Femur (tissue), 1 donor: ENCODE measurements around the gene NECAB3.
A peak's percentile ranks its signal among the peaks of the same experiment; 100 is the strongest.

Source experiments
- DNase-seq: peaks from one replicate; pipeline ENCODE4 v3.0.0-alpha.2; 2017

NECAB3 gene

DNA sequence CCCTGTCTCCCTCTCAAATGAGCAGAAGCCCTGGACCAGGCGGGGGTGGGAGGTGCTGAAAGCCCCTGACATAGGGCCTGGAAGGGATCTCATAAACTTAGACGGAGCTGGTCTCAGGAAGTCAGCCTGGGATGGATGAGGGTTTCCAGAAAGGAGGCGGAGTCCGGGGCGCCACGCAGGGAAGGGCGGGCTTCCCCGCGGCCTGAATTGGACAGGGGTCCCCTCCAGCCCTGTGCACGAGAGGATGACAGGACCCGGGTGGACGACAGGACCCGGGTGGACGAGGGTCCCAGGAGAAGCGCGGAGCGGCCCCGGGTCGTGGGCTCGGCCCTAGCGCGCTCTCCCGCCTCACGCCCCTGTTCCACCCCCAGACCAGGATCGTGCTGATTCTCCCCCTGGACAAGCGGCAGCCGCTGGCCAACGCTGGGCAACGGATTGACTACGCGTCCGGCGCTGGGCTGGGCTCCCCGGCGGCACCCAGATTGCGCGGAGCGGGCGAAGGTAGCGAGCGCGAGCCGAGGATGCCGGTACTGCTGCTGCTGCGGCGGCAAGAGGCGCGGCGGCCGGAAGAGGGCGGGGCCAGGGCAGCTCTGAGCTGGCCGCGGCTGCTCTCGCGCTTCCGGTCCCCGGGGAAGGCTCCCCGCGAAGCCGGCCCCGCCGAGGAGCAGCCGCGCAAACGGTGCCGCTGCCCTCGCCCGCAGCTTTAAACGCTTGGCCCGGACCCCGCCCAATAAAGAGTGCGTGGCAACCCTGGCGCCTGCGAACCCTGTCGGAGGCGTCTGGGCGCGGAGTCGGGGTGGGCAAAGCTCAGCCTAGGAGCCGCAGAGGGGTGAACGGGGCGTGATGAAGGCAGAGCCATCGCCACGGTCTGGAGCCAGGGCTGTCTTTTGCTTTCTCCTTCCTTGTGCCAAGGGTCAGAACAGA lies 10.8 kb downstream of the NECAB3 start:
- peak; percentile 87 for DNase-seq

- no peak for DNase-seq
Measured at GRCh38 chr20:33662172-33662571, 12.1 kb downstream of the NECAB3 start, which contains the start of gene C20orf144. Gene C20orf144 (plus strand): TSS chr20:33662327. CDS start chr20:33662346, 19 bp downstream.

GRCh38 chr20:33660685-33661058 lies 13.6 kb downstream of the NECAB3 start:
- no peak for DNase-seq

DNA sequence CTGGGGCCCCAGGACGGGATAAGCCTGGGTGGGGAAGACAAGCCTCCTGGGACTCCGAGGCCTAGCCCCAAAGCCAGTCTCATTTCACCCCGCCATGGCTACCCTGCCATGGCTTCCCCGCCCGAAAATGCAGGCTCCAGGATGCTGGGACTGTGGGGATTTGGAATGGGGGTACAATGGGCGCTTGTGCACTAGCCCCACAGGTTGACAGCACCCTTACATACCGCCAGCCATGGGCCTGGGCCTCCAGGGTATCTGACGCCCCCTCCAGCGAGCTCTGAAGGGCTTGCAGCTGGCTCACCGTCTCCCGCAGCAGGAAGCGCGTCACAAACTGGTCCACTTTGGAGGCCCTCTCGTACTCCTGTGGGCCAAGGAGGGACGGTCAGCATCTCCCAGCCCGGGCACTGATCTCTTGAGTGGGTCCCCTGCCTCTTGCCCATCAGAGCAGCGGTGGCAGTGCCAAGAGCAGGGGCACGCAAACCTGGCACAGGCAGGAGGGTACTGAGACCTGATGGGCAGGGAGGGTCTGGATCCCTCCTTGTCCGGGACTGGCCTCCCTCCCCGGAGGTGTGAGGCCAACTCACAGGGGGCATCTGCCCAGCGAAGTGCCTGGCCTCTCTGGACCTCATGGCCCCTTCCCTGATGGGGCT lies 14.1 kb downstream of the NECAB3 start:
- no peak for DNase-seq

GRCh38 chr20:33659341-33660034 lies 14.7 kb downstream of the NECAB3 start:
- no peak for DNase-seq

DNA sequence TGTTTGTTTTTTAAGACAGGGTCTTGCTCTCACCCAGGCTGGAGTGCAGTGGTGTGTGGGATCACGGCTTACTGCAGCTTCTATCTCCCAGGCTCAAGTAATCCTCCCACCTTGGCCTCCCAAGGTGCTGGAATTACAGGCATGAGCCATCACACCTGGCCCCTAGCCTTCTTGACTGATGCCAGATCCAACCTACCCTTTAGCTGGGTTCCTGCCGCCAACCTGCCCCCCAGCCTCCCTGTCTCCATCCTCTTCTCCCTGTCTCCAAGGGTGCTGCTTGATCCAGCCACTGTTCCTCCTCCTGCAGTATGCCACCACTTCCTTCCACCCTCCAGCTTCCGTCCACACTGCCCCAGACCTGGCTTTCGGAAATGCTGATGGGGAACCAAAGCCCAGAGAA lies 15.3 kb downstream of the NECAB3 start:
- DNase-seq, result no peak

- DNase-seq, result peak; percentile 18
Measured at GRCh38 chr20:33658510-33658909, 15.7 kb downstream of the NECAB3 start.

DNA sequence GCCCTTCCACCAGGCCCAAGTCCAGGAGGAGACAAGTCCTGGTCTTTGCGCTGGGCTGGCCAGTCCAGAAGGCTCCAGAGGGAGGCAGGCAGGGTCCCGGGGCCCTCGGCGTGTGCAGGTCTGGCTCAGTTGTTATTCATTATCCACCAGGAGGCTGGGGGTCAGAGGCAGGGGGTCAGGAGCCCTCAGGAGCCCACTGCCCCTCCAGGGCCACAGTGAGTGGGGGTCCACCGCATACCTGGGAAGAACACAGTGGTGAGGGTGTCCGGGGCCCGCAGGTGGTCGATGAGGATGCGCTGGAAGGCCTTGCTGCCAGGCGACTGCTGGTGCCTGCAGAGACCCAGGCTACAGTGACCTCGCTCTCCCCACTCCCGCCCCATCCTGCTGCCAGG lies 16.5 kb downstream of the NECAB3 start:
- DNase-seq, result no peak

DNA sequence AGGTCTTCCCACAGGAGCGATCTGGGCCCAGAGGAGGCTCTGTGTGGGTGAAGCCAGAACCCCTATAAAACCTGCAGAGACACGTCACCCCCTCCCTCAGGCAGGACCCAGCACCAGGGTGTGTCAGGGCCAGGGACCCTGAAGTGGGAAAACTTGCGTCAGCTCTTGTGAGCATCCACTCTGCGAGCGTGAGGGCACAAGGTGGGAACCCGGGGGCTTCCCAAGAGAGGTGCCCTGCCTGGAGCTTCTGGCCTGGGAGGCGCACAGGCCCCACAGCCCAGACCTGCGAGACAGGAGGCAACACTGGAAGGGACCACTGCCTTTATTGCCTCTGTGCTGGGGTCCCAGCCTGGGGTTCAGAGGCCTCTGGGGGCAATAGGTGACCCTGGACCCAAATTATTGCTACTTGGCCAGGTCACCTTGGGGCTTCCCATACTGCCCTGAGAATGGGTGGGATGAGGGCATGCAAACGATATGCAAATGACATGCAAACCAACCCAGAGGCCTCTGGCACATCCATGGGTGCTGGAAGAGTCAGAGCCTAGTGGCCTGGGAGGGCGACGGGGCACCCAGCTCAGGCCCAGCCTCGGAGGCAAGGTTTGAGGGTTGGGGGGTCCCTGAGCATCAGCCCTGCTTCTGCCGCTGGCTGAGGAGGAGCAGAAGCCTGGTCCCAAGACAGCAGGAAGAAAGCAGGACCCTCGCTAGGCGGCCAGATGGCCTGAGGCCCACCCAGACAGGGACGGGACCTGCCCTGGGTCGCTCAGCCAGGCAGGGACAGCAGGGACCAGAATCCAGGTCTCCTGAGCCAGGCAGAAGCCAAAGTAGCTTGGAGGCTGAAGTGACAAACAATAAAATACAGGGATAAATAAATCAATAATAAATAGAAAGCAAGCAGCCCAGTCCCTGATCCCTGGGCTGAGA lies 17.2 kb downstream of the NECAB3 start:
- no peak for DNase-seq

DNA sequence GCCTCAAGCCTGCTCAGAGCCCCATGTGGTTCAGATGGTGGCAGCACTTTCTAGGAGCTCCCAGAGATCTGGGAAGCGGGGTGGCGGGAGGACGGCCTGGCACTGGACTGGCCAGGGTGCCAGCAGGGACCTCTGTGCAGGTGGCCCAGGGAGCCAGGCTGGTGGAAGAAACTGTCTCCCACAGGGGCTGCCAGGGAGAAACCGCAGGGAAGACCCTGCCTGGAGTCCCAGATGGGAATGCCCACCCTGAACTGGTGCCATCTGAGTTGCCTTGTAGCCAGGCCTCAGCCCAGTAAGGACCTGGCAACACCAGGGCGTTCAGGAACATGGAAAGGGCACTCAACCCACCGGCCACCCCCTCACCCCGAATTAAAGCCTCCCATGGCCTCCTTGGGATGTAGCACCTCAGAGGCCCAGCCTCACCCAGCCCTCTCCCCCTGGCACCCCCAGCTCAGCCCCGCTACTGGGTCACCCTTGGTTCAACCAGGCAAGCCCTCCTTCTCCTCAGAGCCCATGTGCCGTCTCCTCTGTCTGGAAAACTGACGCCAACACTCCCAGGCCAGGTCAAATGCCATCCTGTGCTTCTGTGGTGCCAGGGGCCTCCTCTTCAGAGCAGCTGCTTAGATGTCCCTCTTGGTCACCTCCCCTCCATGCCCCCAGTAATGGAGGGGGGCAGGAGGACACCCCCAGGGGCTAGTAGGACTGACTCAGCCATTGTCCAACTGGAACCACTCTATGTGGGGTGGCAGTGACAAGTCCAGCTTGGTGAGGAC lies 18.0 kb downstream of the NECAB3 start:
- DNase-seq, result peak; percentile 12

DNA sequence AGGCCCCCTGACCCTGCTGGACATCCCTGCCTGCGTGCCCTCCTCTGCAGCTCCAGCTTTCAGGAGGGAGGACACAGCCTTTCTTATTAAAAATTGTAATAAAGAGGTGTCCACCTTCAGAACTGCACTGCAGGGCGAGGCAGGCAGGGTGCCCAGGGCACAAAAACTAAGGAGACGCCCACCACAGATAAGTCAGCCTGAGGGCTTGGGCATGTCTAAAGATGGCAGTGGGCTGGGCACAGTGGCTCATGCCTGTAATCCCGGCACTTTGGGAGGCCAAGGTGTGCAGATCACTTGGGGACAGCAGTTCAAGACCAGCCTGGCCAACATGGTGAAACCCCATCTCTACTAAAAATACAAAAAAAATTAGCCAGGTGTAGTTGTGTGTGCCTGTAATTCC lies 19.1 kb downstream of the NECAB3 start:
- no peak for DNase-seq

- DNase-seq, result no peak
Measured at GRCh38 chr20:33654680-33655161, 19.5 kb downstream of the NECAB3 start.

DNA sequence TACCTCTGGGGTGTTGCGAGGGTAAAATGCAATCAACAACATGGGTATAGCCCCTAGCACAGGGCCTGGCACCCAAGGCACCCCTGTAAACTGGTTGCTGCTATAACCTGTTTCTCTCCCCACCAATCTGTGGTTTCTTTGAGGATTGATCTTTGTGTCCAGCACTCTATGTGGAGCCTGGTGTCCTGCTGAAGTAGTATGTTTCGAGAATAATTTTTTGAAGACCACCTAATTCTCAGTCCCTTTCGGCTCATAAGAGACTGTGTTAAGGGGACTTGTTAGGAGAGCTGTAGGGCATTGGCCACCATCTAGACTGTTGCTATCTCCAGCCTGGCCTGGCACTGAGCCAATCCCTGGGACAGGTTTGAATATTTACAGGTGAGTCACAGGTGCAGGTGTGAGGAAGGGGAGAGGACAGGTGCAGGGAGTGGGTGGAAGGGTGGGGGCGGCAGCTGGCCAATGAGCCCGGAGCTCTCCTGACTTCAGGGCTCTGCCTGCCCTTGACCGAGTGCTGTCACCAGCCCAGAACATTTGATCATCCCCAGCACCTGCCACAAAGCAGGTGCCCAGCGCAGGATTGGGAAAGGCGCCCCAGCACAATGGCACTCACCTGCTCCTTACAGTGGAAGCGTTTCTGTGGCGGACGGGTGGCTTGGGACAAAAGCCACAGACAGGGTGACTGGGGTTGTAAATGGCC lies 20.2 kb downstream of the NECAB3 start:
- DNase-seq, result no peak

- peak; percentile 79 for DNase-seq
Measured at GRCh38 chr20:33653218-33653899, 20.9 kb downstream of the NECAB3 start.

DNA sequence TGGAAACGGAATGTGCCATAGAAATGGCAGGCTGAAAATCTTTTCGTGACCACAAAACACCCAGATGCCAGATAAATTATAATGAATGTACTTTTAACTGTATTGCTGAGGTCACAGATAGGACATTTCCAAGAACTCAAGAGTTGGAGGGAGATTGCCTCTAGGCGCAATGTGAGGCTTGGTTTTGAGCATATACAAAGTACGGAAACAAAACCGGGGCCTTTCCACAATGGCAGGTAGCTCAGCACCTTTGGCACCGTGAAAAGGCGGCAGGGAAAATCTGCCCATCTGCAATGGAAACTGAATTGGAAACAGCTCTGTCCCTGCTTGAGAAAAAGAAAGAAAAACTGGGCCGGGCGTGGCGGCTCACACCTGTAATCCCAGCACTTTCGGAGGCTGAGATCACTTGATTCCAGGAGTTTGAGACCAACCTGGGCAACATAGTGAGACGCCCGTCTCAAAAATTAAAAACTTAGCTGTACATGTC lies 22.6 kb downstream of the NECAB3 start:
- DNase-seq, result no peak

GRCh38 chr20:33650753-33651561 lies 23.3 kb downstream of the NECAB3 start:
- no peak for DNase-seq

DNA sequence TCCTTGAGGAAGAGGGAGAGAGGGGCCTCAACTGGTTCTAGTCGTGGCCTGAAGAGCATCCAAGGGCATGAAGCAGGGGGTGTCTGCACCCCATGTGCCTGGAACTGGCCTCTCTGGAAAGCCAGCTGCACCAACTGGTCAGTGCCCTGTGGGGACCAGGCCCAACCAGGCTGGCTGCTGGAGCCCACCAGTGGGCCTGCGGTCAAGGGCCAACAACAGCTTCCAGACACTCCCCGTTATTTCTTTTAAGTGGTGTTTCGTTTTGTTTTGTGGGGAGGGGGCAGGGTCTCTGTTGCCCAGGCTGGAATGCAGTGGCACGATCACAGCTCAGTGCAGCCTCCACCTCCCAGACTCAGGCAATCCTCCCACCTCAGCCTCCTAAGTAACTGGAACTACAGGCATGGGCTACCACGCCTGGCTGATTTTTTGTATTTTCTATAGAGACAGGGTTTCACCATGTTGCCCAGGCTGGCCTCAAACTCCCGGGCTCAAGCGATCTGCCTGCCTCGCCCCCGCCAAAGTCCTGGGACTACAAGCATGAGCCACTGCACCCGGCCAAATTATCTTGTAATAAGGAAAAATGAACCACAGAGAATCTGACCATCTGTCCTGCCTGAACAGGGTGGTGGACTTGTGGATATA lies 24.0 kb downstream of the NECAB3 start:
- no peak for DNase-seq

DNA sequence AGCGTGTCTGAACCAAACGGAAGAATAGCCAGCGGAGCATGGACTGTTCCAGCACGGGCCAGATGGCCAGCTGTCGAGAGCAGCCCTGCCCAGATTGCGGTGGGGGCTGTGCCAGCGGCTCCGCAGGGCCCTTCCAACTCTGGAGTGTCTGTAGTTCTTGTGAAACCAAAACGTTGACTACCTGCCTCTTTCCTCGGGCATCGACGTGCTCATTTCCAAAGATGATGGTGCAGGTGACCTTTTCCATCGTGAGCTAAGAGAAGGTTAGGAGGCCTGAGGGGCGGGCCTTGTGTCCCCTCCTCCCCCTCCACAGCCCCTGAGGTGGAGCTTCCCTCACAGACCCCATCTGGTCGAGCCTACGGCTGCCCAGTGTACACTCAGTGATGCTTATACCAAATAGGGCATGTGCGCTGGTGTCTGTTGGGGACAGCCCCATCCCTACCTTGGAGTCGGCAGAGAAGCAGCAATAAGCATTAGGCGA lies 25.0 kb downstream of the NECAB3 start:
- peak; percentile 70 for DNase-seq
